22Rv1 (cell line): ENCODE results near the gene HS2ST1.

Source experiments
- ZFX ChIP-seq: fragments of 450-650 bp; IDR thresholded peaks from 2 replicates; pipeline ENCODE4 v1.6.1; 2017; ENCODE audit warnings: antibody characterized with exemption, borderline replicate concordance
- TF ChIP-seq, protein P1 (sequence below): fragments of 450-650 bp; IDR thresholded peaks from 2 replicates; pipeline ENCODE4 v1.5.1; 2017; ENCODE audit warnings: mild to moderate bottlenecking

DNA sequence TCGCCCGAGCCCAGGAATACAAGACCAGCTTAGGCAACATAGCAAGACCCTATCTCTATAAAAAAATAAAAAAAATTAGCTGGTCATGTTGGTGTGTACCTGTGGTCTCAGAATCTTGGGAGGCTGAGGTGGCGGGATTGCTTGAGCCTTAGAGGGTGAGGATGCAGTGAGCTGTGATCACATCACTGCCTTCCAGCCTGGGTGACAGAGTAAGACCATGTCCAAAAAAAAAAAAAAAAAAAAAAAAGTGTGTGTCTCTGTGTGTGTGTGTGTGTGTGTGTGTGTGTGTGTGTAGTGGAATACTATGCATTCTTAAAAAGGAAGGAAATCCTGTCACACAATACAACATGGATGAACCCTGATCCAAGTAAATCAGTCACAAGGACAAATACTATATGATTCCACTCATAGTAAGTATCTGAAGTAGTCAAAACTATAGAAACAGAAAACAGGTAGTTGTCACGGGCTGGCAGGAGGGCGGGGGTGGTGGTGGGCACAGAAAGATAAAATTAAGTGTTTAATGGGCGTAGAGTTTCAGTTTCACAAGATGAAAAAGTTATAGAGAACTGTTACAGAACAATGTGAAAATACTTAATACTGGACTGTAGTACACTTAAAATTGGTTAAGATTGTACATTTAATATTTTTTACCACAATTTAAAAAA, 48.3 kb upstream of the HS2ST1 start:
- TF ChIP-seq, protein P1, sequence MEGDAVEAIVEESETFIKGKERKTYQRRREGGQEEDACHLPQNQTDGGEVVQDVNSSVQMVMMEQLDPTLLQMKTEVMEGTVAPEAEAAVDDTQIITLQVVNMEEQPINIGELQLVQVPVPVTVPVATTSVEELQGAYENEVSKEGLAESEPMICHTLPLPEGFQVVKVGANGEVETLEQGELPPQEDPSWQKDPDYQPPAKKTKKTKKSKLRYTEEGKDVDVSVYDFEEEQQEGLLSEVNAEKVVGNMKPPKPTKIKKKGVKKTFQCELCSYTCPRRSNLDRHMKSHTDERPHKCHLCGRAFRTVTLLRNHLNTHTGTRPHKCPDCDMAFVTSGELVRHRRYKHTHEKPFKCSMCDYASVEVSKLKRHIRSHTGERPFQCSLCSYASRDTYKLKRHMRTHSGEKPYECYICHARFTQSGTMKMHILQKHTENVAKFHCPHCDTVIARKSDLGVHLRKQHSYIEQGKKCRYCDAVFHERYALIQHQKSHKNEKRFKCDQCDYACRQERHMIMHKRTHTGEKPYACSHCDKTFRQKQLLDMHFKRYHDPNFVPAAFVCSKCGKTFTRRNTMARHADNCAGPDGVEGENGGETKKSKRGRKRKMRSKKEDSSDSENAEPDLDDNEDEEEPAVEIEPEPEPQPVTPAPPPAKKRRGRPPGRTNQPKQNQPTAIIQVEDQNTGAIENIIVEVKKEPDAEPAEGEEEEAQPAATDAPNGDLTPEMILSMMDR: no peak
- TF ChIP-seq ZFX: no peak
